HUES6 (cell line): Measurements from ENCODE around the gene A4GALT.

Source experiments
- H3K27ac ChIP-seq: 2 replicates; pipeline ENCODE4 v1.7.0; 2013; ENCODE audit warnings: low read depth, mild to moderate bottlenecking, low read length, inconsistent platforms
- H3K27me3 ChIP-seq: 2 replicates; pipeline ENCODE4 v1.6.1; 2013; ENCODE audit warnings: low read length; ENCODE audit not compliant: control insufficient read depth, insufficient read depth
- H3K36me3 ChIP-seq: 2 replicates; pipeline ENCODE4 v1.6.1; 2013; ENCODE audit warnings: low read length; ENCODE audit not compliant: control insufficient read depth, insufficient read depth
- H3K4me1 ChIP-seq: 2 replicates; pipeline ENCODE4 v1.6.1; 2013; ENCODE audit warnings: low read length; ENCODE audit not compliant: control insufficient read depth, insufficient read depth
- H3K4me3 ChIP-seq: 2 replicates; pipeline ENCODE4 v1.5.1; 2013; ENCODE audit warnings: low read depth, low read length
- H3K9ac ChIP-seq: one replicate; pipeline ENCODE4 v1.6.1; 2013; ENCODE audit warnings: mild to moderate bottlenecking, low read length
- H3K9me3 ChIP-seq: 2 replicates; pipeline ENCODE4 v1.6.1; 2013; ENCODE audit warnings: low read depth, low read length; ENCODE audit not compliant: control insufficient read depth, insufficient read depth

The A4GALT gene

GRCh38 chr22:42688241-42689211 lies 32.1 kb downstream of the A4GALT start:
- Histone ChIP-seq H3K9ac (peak overlapping the region; percentile 5), H3K9me3 (no peaks in the 10 kb centered on the region), H3K36me3 (peaks cover 3% of the 10 kb centered on the region; the same call in 1 of the 2 replicates), H3K4me3 (peak overlapping the region; percentile 10; the same call in 1 of the 2 replicates), H3K27me3 (no peaks in the 10 kb centered on the region), H3K4me1 (peaks cover 24% of the 10 kb centered on the region), H3K27ac (no peak overlapping the region)

- no peak overlapping the region for H3K4me3 ChIP-seq
- no peak overlapping the region for H3K9ac ChIP-seq
- no peaks in the 10 kb centered on the region for H3K36me3 ChIP-seq
- no peaks in the 10 kb centered on the region for H3K27me3 ChIP-seq
- H3K4me1 ChIP-seq = peaks cover 24% of the 10 kb centered on the region
- H3K27ac ChIP-seq = no peak overlapping the region
- no peaks in the 10 kb centered on the region for H3K9me3 ChIP-seq
Measured at GRCh38 chr22:42686756-42687491, 33.7 kb downstream of the A4GALT start.

GRCh38 chr22:42685941-42686653 lies 34.6 kb downstream of the A4GALT start:
- Histone ChIP-seq H3K9me3 (no peaks in the 10 kb centered on the region), H3K36me3 (no peaks in the 10 kb centered on the region), H3K4me3 (no peak overlapping the region), H3K27ac (no peak overlapping the region), H3K4me1 (peaks cover 24% of the 10 kb centered on the region), H3K27me3 (no peaks in the 10 kb centered on the region), H3K9ac (no peak overlapping the region)

GRCh38 chr22:42684462-42685195 lies 36.0 kb downstream of the A4GALT start:
- no peaks in the 10 kb centered on the region for H3K36me3 ChIP-seq
- peaks cover 21% of the 10 kb centered on the region for H3K4me1 ChIP-seq

GRCh38 chr22:42683578-42684283 lies 36.9 kb downstream of the A4GALT start:
- H3K27ac ChIP-seq = no peak overlapping the region
- H3K27me3 ChIP-seq = no peaks in the 10 kb centered on the region
- no peaks in the 10 kb centered on the region for H3K36me3 ChIP-seq
- no peak overlapping the region for H3K4me3 ChIP-seq
- peaks cover 7% of the 10 kb centered on the region for H3K9me3 ChIP-seq
- no peak overlapping the region for H3K9ac ChIP-seq
- H3K4me1 ChIP-seq = peaks cover 17% of the 10 kb centered on the region

More at GRCh38 chr22:42684462-42685195, 36.0 kb downstream of the A4GALT start:
- Histone ChIP-seq H3K27ac (no peak overlapping the region), H3K9me3 (no peaks in the 10 kb centered on the region), H3K4me3 (no peak overlapping the region), H3K9ac (no peak overlapping the region), H3K27me3 (no peaks in the 10 kb centered on the region)

- Histone ChIP-seq H3K4me3 (no peak overlapping the region), H3K36me3 (no peaks in the 10 kb centered on the region), H3K9me3 (peaks cover 15% of the 10 kb centered on the region), H3K27ac (no peak overlapping the region), H3K27me3 (no peaks in the 10 kb centered on the region), H3K9ac (no peak overlapping the region), H3K4me1 (peaks cover 10% of the 10 kb centered on the region)
Measured at GRCh38 chr22:42682113-42682851, 38.4 kb downstream of the A4GALT start.

- no peaks in the 10 kb centered on the region for H3K36me3 ChIP-seq
- H3K27ac ChIP-seq = no peak overlapping the region
- no peaks in the 10 kb centered on the region for H3K4me1 ChIP-seq
- peaks cover 15% of the 10 kb centered on the region for H3K9me3 ChIP-seq
- no peak overlapping the region for H3K9ac ChIP-seq
- no peak overlapping the region for H3K4me3 ChIP-seq
- no peaks in the 10 kb centered on the region for H3K27me3 ChIP-seq
Measured at GRCh38 chr22:42680648-42681047, 40.0 kb downstream of the A4GALT start.

GRCh38 chr22:42679691-42680090 lies 41.0 kb downstream of the A4GALT start:
- no peaks in the 10 kb centered on the region for H3K27me3 ChIP-seq
- H3K4me3 ChIP-seq = no peak overlapping the region
- H3K9ac ChIP-seq = no peak overlapping the region
- H3K4me1 ChIP-seq = no peaks in the 10 kb centered on the region
- no peak overlapping the region for H3K27ac ChIP-seq
- H3K9me3 ChIP-seq = peaks cover 15% of the 10 kb centered on the region
- no peaks in the 10 kb centered on the region for H3K36me3 ChIP-seq

- no peak overlapping the region for H3K4me3 ChIP-seq
- no peak overlapping the region for H3K9ac ChIP-seq
- H3K36me3 ChIP-seq = no peaks in the 10 kb centered on the region
- H3K27ac ChIP-seq = no peak overlapping the region
- no peaks in the 10 kb centered on the region for H3K27me3 ChIP-seq
- peaks cover 15% of the 10 kb centered on the region for H3K9me3 ChIP-seq
- H3K4me1 ChIP-seq = no peaks in the 10 kb centered on the region
Measured at GRCh38 chr22:42678894-42679293, 41.8 kb downstream of the A4GALT start.
